Esophagus mucosa (tissue), 1 donor: Measurements from ENCODE around the gene CARS2. TPM values are rescaled to one million over a fixed set of nuclear protein-coding genes. Genes with fewer than 3 reads are reported as not detected.
A peak's percentile ranks its signal among the peaks of the same experiment; 100 is the strongest.
"Not testable (repeated sequence)": the region's sequence is repeated elsewhere in the genome, so short reads cannot be mapped to it uniquely, and the experiment has no call there.

Source experiments
- ATAC-seq: fragments of 200-7000 bp; cut with Tn5 transposase; one replicate; pipeline ENCODE4 v1.9.1; 2020
- total RNA-seq: library from RNA; stranded (reverse); gene quantifications from one replicate; pipeline ENCODE4 v1.2.4, GENCODE V29; 2023
- donor health status: DM: yes; HTN: yes; CAD: no.

Gene CARS2
- total RNA-seq, 1 donor from 2014 or later = 35.5 TPM

DNA sequence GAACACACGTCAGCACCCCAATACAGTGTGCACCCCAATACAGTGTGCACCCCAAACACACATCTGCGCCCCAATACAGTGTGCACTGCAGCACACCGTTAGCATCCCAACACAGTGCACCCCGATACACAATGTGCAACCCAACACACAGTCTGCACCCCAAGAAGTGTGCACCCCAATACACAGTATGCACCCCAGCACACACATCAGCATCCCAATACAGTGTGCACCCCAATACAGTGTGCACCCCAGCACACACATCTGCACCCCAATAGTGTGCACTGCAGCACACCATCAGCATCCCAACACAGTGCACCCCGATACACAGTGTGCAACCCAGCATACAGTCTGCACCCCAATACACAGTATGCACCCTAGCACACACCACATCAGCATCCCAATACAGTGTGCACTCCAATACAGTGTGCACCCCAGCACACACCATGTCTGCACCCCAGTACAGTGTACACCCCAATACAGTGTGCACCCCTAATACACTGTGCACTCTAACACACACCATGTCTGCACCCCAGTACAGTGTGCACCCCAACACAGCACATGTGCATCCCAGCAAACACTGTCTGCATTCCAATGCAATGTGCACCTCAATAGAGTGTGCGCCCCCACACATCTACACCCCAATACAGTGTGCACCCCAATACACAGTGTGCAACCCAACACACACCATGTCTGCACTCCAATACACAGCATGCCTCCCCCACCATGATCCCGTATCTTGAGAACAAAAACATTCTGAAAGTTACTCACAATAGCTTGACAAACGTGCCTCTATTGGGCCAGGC, 855 bp upstream of the CARS2 start:
- peak; percentile 11 for ATAC-seq

DNA sequence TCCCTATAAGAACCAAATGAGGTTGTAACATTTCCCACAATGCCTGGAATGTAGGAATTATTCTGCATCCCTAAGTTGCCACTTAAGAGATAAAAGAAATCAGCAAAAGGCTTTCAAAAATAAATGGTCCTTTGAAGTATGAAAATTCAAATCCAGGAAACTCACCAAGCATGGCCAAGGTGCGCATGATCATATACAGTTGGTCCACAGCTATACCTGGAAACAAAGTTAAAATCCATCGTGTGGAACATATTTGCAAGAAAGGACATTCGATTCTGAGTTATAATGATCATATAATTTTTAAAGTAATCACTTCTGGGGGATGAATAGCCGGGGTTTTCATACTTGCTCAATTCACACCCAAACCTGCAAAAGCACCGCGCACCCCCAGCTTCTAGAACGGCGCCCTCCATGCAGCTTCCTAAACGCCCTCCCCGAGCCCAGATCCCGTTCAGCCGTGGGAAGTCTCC, 525 bp downstream of the CARS2 start:
- no peak for ATAC-seq

DNA sequence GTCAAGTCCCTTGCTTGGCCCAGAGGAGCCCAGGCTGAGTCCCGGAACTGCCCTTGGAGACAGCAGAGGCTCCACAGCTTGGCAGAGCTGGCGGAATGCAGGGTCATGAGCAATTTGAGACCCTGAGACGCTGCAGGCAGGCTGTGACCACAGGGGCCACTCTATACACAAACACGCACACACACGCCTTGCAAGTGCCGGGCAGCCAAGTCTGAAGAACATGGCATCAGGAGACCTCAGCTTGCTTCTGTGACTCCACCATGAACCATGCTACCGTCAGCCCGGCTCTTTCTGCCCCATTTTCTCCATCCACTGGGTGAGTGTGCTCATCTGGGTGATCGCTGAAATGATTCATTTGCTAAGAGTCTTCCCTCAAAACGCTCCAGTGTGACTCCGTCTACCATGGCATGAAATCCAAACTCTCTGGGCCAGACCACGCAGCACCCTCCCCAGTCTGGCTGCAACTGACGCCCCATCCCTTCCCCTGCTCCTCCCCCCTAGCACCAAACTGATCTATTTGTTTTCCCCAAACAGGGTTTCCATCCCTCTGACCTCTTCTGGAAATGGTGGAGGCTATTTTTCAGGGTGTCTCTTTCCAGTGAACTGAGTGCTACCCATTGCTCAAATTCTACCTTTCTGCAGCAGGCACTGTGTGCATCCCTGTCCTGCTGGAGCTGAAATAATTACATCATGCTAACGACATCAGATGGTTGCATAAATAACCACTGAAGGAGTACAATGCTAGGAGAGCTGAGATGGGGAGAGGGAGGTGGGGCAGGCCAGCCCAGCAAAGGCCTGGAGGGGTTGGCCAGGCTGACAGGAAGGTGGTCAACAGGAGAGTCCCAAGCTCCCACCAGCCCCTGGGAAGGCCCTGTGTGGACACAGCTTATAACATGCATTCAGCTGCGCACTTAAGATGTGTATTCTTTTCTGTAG, 3.1 kb downstream of the CARS2 start:
- no peak for ATAC-seq

DNA sequence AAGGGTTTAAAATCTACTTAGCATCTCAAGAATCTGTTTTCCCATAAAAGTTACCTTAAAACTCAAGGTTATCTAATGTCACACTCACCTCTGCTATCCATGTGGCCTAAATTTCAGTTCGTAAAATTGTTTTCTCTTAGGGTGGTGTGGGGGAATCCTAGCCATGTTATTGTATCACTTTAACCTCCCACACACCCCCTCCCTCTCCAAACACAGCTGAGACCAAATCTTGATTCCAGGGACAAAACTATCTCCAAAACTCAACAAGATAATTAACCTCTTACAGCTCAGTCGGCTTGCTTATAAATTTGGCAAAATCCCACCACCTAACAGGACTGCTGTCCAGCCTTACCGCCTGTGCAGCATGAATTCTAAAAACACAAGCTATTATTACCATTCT, 3.8 kb downstream of the CARS2 start:
- no peak for ATAC-seq

DNA sequence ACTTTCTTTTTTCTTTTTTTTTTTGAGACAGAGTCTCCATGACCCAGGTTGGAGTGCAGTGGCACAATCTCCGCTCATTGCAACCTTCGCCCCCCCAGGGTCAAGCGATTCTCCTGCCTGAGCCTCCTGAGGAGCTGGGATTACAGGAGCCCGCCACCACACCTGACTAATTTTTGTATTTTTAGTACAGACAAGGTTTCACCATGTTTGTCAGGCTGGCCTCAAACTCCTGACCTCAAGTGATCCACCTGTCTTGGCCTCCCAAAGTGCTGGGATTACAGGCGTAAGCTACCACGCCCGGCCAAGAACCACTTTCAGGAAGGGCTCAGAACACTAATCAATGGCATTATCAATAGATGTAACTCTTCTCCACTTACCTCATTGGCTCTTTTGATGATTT, 4.9 kb downstream of the CARS2 start:
- ATAC-seq = not testable (repeated sequence)

DNA sequence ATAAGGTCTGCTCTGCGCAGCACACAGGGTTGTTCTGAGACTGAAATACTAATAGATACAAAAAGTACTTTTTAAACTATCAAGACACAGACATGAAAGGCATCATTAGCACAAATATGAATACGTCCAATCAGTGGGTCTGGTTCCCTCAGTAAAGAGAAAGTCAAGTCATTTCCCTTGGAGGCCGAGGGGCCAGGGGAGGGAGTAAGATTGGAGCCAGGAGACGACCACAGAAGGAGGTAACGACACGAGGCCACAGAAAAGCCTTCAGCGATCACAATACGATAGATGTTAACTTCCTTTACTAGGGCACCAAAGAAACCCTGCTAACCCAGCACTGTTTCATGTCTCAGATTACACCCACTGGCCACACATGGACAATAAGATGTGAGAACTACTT, 5.3 kb downstream of the CARS2 start:
- no peak for ATAC-seq

DNA sequence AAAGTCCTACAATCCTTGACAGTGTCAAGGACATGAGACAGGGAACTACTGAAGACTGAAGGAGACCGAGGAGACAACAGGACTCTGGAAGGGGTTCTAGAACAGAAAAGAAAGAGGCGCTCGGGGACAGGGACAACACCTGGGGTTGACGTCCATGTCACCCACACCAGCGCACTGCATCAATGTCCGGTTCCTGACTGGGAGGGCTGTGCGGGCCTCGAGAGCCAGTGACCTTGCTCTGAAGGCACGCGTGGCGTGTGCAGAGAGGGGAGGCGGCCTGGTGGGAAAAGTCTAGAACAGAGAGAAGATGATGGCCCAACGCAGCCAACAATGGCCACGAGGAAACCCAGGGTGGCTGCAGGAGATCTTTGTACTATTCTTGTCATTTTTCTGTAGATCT, 5.7 kb downstream of the CARS2 start:
- ATAC-seq = no peak

DNA sequence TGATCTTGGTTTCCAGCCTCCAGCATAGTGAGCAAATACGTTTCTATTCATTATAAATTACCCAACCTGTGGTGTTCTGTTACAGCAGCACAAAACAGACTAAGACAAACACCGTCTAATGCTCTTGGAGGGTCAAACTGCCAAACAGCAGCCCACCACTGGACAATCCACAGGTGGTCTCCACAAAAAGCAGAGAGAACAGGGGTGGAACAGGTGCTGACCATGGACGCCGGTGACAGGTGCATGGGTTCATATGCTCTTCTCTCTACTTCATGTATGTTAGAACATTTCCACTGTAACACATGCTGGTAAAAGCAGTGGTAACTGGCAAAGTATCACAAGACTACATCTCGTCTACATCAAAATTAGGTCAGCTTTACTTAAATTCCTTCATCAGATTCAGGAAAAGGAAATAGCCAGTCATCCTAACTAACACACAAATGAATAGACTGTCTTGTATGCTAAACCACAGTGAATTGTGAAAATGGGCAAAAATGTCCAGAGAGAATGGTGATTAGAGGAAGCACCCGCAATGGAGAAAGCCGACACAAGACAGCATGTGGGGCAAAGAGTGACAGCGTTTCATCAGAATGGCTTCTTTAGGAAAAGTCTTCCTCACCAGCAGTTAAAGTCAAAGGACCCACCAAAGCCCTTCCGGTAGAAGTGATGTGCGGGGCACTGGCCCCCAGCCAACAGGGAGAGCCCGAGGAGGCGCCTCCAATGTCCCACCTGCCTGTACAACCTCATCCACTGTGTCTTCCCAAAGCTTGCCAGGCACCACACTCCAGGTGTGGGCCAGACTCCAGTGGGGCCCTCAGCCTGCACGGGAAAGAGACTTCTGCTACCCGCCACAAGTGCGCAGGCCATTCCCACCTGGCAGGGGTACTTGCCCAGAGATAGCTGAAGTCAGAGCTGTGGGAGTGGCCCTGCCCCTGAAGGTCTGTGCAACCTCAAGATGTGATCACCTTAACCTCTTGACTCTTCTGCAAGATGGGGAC, 6.5 kb downstream of the CARS2 start:
- ATAC-seq = no peak

DNA sequence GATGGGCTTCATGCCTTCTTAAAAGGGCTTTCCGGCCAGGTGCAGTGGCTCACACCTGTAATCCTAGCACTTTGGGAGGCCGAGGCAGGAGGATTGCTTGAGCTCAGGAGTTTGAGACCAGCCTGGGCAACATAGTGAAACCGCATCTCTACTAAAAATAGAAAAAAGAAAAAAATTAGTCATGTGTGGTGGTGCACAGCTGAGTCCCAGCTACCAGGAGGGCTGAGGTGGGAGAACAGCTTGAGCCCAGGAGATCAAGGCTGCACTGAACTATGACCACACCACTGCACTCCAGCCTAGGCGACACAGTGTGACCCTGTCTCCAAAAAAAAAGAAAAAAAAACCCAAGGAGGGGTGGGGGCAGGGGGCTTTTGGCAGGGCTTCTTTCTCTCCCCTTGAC, 7.2 kb downstream of the CARS2 start:
- no peak for ATAC-seq

DNA sequence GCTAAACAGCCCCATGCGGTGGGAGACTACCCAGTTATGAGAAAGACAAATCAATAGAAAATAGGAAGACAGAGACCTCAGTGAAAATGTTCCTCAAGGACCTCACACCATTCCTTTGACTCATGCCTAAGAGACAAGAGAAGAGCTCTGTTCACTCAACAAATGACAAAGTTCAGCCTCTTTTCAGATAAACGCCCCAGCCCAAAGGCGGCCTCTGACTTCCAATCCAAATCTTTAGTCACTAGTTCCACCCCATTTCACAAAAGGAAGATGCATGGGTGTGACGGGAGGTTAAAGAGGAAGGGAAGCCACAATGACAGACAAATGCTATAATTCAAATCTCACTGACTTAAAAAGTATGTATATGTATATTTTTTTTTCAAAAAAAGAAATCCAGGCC, 8.1 kb downstream of the CARS2 start:
- ATAC-seq = no peak

DNA sequence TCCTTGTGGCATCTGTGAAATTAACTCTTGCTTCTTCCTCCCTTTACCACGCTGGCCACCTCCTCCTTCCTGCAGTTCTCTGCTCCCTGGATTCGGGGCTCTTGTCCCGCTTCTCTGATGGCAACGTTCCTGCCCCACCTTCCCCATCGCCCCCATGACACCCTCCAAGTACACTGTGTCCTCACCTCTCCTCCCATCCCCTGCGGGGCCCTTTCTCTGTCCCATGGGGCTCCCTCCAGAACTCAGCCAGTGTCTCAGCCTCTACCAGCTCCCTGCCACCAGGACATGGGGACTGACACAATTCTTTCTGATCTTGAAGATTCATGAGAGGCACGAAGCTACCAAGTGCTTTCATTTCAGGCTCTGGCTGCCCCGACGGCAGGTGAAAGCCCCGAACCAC, 9.1 kb downstream of the CARS2 start:
- no peak for ATAC-seq

DNA sequence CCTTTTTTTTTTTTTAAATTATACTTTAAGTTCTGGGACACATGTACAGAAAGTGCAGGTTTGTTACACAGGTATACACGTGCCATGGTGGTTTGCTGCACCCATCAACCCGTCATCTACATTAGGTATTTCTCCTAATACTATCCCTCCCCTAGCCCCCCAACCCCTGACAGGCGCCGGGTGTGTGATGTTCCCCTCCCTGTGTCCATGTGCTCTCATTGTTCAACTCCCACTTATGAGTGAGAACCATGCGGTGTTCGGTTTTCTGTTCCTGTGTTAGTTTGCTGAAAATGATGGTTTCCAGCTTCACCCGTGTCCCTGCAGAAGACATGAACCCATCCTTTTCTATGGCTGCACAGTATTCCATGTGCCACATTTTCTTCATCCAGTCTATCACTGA, 10.1 kb downstream of the CARS2 start:
- ATAC-seq = not testable (repeated sequence)

DNA sequence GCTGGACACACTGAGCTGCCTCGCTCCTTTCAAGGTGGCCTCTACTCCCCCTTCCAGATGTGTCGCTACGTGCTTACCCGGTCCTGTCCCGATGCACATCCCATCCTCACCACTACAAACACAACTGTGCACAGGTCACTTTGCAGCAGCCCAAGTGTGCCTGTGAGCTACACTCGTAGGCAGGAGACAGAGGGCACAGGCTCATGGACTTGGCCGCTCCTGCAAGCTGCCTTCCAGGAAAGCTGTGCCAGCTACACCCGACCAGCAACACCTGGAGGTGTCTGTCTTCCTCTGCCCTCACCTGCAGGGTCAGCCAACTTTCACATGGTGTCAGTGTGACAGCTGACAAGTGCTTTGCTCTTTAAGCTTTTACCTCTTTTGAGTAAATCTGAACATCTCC, 15.4 kb downstream of the CARS2 start:
- peak; percentile 28 for ATAC-seq

DNA sequence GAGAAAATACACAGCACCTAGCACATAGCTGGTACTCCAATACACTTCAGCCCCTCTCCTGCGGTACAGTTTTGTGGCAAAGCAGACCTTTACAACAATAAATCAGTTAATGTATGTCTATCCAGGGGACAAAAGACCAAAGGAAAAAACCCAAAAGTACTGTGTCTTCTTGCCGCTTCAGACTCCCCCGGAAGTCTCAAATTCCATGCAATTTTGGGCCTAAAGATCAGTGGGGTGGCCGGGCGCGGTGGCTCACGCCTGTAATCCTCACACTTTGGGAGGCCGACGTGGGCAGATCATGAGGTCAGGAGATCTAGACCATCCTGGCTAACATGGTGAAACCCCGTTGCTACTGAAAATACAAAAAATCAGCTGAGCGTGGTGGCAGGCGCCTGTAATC, 16.2 kb downstream of the CARS2 start:
- ATAC-seq = no peak

DNA sequence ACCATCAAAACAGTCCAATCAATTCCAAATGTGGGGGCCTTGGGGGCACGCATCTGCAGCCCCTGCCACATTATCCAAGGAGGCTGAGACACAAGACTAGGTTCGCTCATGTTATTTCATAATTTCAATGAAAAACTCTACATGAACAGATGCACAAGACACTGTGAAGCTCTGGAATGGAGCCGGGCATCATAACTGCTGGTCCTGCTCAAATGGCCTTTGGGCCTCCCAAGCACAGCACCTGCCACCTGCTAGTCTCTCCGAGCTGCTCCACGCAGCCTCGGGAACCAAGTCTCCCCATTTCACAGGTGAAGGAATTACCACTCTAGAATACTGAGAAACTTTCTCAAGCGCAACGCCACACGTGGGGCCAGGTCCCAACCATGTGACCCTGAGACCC, 16.9 kb downstream of the CARS2 start:
- no peak for ATAC-seq

DNA sequence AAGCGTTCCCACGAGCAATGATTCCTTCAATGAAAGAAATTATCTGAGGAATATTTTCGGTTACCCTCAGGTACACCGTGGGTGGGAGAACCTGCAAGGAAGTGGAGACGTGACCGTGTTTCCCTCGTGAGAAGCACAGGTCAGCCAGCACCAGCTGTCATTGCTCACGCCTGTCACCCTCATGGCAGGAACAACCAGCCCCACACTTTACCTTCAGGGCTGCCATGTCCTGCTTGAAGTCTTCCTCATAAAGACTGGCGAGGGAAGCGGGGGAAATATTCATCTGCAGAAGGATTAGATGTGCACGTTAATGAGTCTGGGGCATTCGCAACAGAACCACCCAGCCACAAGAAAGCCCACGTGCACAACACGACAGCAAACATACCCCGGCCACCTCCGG, 18.2 kb downstream of the CARS2 start:
- ATAC-seq = no peak

DNA sequence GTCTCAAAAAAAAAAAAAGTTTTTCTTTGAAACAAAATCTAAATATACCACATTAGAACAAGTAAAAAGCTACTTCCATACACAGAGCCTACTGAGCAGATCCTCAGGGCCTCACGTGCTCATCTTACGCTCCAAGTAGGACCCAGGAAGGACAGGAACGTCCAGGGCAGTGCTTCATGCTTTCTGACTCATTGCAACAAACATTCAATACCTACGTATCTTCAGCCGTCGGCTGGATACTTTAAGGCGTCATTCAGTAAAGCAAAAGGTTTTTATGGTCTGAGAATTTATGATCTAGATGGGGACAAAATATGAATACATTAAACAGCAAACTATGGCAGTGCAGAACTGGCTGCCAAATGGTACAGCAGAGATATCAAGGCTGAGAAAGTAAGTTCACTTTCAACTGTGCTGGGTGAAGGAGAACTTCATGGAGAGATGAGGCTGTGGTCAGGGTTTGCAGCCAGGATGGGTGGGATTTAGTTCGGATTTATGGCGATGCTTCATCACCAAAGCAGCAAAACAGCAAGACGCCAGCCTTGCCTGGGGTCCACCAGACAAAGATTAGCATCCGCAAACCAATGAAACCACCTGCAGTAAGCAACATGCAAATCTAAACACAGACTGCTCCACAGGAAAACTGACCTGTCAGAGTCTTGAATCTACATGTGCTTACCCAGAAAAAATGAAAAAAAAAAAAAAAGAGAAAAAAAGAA, 20.5 kb downstream of the CARS2 start:
- no peak for ATAC-seq

DNA sequence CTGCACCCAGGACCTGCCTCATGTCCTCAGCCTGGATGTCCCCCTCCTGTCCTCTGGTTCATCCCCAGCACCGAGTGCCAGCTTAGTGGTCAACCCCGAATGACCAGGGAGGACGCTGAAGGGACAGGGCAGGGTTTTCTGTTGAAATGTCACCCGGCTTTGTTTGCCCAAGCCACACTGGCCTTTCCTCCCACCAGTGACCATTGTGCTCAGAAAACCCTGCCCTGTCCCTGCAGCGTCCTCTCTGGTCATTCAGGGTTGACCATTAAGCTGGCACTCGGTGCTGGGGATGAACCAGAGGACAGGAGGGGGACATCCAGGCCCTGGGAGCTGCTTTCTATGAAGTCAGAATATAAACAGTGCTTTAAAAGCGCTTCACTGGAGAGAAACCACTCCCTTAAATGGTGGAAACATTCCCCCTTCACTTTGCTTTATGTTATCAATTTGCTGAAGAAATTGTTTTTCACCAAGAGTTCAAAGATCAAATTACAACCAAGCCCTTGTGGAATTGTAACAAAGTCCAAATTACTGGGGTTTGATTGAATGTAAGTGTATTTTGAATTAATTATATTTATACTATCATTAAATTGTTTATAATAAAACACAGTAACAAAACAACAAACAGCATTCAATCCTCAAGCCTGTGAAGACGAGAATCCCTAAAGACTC, 21.4 kb downstream of the CARS2 start:
- ATAC-seq = no peak

DNA sequence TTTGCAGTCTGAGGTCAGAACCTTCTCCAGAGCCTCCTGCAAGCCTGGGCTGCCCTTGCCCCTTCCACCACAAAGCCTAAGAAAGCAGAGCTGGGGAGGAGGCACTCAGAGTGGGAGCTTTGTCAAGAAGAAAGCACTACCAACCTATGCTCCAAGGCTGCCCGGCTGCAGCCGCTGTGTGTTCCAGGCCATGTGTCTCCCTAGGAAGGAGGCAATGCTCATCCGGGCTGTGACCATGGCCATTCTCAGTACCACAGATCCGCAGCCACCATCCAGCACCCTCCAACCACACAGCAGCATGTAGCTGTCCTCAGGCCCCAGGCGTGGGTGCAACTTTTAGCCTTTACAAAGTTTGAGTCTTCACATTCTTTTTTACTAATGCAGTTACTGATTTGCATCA, 22.0 kb downstream of the CARS2 start:
- ATAC-seq = no peak

DNA sequence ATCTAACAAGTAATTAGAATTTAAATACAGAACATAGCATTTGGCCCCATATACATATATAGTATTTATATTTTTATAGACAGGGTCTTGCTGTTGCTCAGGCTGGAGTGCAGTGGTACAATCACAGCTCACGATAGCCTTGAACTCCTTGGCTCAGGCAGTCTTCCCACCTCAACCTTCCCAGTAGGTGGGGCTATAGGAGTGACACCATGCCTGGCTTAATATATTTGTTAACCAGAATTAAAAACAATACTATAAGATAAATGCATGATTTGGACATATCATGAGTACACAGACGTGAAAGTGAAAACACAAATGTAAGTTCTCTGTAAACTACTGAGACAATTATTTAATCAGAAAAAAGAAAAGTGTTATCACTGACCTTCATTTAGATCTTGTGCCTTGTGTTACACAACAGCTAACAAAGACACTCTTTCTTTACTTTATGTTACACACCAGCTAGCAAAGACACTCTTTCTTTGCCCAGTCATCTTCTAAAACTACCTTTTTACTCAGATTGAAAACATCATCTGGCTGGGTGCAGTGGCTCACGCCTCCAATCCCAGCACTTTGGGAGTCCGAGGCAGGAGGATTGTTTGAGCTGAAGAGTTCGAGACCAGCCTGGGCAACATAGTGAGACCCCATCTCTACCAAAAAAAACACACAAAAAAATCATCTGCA, 22.6 kb downstream of the CARS2 start:
- ATAC-seq = peak; percentile 68

DNA sequence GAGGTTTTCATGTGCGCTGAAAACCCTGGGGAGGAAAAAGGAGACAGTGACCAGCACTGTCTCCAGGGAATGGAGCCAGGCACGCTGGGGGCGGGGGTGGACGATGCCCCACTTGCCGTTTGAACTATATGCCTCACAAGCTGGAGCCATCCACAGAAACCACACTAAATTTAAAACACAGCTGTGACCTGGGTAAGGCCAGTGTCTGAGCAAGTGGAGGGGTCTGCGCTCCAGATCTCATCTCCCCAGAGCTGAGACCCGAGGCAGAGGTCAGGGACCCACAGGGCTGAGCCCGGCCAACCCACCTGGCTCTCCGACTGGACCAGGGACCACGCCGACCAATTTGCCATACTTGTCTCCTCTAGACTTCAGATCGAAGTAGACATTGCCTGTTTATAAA, 23.2 kb downstream of the CARS2 start:
- ATAC-seq = no peak
